K562 (cell line): ENCODE data around the gene IL23A. TPM values are rescaled to one million over a fixed set of nuclear protein-coding genes. Genes with fewer than 3 reads are reported as not detected.

Source experiments
- CREB1 ChIP-seq, 2 experiments: sonication (generic) in 1 of 2; formaldehyde crosslinking in 1 of 2; IDR thresholded peaks; 2 replicates each; pipeline versions ENCODE4 v1.6.1 to v1.8.0; 2012 to 2022; ENCODE audit warnings: inconsistent platforms in 1 of 2, mild to moderate bottlenecking in 1 of 2, missing genetic modification reagents in 1 of 2, moderate library complexity in 1 of 2
- KAT2B ChIP-seq: IDR thresholded peaks from one replicate; pipeline ENCODE4 v1.6.1; 2012; ENCODE audit warnings: low read depth, mild to moderate bottlenecking, control low read depth, inconsistent platforms, low read length, moderate library complexity
- TARDBP ChIP-seq: fragments of 450-650 bp; IDR thresholded peaks from 2 replicates; pipeline ENCODE4 v1.6.1; 2016
- ZNF12 ChIP-seq: sonication (generic); formaldehyde crosslinking; IDR thresholded peaks from 2 replicates; pipeline ENCODE4 v1.4.0; 2020; ENCODE audit warnings: mild to moderate bottlenecking, missing genetic modification reagents
- ZNF830 ChIP-seq: fragments of 250-450 bp; sonication (Bioruptor Pico); IDR thresholded peaks from 2 replicates; pipeline ENCODE4 v1.5.0; 2021; ENCODE audit warnings: mild to moderate bottlenecking
- polyA plus RNA-seq, 8 experiments: library from polyadenylated mRNA; depleted of rRNA in 4 of 8; stranded (reverse) in 5 of 8; unstranded in 3 of 8; fragments of >200 nt; fragmentation: Nextera tagmentation in 2 of 8; fragmentation: Illumina TruSeq in 1 of 8; extraction: Ambion mirVana in 2 of 8; extraction: Trizol in 1 of 8; gene quantifications; 2 replicates each; pipeline versions ENCODE4 v1.2.1 to v1.2.3, GENCODE V29; 2011 to 2014; ENCODE audit warnings: inconsistent platforms in 1 of 8, missing spikeins in 1 of 8
- total RNA-seq, 7 experiments: library from RNA; depleted of rRNA in 6 of 7; stranded (reverse); fragments of >200 nt in 6 of 7; fragmentation: Illumina TruSeq in 2 of 7; extraction: Trizol in 2 of 7; gene quantifications; 2 replicates each; pipeline versions ENCODE4 v1.2.1 to v1.2.3, GENCODE V29; 2011 to 2021; ENCODE audit warnings: low replicate concordance in 1 of 7
- TF ChIP-seq, protein P1 (sequence below): fragments of 200-800 bp; sonication (Bioruptor generic); IDR thresholded peaks from 2 replicates; pipeline ENCODE4 v1.6.1; 2017; ENCODE audit warnings: missing genetic modification characterization, missing compliant biosample characterization
- TF ChIP-seq, protein P2 (sequence below): fragments of 250-450 bp; sonication (Bioruptor Pico); IDR thresholded peaks from 2 replicates; pipeline ENCODE4 v1.5.0; 2020; ENCODE audit warnings: mild to moderate bottlenecking
- TF ChIP-seq, protein P3 (sequence below), 2 experiments: fragments of 450-650 bp in 1 of 2; sonication (generic) in 1 of 2; formaldehyde crosslinking in 1 of 2; IDR thresholded peaks; 2 replicates each; pipeline versions ENCODE4 v1.7.1 to v1.9.0; 2016 to 2022; ENCODE audit warnings: inconsistent platforms in 1 of 2, mild to moderate bottlenecking in 1 of 2, missing genetic modification reagents in 1 of 2
- TF ChIP-seq, protein P4 (sequence below): fragments of 450-650 bp; IDR thresholded peaks from 2 replicates; pipeline ENCODE4 v1.6.1; 2017; ENCODE audit warnings: antibody characterized with exemption, mild to moderate bottlenecking

The IL23A gene
- total and polyA plus RNA-seq, 9 of the 15 experiments (the other 6 are each of a cell fraction or from before 2014, with no cell fraction given): 4.4 to 37.2 (median 9.6) TPM

DNA sequence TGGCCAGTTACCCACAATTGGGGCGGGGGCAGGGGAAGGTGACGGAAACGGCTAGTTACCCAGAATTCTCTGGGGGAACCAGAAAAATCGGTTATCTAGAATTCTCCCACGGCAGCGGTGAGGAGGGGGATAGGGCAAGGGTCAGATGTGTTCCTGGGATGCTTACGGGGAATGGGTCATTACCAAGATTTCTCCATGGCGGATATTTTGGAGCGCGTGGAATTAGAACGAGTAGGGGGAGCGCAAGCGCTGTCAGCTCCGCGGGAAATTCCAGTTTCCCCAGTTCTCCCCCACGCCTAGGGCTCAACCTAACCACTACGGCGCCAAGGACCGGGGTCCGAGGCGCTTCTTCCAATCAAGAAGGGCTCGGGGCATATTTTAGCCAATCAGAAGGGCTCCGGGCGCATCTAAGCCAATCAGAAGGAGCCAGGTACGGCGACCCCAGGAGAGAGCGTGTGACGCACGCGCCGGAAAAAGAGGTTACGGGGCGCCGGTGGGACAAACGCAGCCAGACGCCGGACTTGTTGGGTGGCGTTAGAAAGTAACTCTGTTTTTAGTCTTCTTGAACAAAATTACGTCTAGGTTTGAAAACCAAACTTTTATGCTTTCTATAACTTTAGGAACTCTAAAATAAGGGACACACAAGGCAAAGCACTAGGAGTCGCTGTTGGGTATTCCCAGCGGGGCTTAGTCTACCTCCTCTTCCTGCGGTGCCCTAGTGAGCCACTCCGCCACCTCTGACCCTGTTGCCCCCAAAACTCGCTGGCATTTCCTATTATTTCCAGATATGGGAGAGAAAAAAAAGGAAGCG lies 4.8 kb upstream of the IL23A start, which contains the start of gene PAN2 (continued):
- TF ChIP-seq, protein P1, sequence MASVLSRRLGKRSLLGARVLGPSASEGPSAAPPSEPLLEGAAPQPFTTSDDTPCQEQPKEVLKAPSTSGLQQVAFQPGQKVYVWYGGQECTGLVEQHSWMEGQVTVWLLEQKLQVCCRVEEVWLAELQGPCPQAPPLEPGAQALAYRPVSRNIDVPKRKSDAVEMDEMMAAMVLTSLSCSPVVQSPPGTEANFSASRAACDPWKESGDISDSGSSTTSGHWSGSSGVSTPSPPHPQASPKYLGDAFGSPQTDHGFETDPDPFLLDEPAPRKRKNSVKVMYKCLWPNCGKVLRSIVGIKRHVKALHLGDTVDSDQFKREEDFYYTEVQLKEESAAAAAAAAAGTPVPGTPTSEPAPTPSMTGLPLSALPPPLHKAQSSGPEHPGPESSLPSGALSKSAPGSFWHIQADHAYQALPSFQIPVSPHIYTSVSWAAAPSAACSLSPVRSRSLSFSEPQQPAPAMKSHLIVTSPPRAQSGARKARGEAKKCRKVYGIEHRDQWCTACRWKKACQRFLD (CRISPR knock-in tag): peak; percentile 77
- TF ChIP-seq, protein P2, sequence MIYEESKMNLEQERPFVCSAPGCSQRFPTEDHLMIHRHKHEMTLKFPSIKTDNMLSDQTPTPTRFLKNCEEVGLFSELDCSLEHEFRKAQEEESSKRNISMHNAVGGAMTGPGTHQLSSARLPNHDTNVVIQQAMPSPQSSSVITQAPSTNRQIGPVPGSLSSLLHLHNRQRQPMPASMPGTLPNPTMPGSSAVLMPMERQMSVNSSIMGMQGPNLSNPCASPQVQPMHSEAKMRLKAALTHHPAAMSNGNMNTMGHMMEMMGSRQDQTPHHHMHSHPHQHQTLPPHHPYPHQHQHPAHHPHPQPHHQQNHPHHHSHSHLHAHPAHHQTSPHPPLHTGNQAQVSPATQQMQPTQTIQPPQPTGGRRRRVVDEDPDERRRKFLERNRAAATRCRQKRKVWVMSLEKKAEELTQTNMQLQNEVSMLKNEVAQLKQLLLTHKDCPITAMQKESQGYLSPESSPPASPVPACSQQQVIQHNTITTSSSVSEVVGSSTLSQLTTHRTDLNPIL (CRISPR knock-in tag): 0 out of 2 replicates have a peak, but pooled peaks have one; percentile 54
- TF ChIP-seq, protein P3, sequence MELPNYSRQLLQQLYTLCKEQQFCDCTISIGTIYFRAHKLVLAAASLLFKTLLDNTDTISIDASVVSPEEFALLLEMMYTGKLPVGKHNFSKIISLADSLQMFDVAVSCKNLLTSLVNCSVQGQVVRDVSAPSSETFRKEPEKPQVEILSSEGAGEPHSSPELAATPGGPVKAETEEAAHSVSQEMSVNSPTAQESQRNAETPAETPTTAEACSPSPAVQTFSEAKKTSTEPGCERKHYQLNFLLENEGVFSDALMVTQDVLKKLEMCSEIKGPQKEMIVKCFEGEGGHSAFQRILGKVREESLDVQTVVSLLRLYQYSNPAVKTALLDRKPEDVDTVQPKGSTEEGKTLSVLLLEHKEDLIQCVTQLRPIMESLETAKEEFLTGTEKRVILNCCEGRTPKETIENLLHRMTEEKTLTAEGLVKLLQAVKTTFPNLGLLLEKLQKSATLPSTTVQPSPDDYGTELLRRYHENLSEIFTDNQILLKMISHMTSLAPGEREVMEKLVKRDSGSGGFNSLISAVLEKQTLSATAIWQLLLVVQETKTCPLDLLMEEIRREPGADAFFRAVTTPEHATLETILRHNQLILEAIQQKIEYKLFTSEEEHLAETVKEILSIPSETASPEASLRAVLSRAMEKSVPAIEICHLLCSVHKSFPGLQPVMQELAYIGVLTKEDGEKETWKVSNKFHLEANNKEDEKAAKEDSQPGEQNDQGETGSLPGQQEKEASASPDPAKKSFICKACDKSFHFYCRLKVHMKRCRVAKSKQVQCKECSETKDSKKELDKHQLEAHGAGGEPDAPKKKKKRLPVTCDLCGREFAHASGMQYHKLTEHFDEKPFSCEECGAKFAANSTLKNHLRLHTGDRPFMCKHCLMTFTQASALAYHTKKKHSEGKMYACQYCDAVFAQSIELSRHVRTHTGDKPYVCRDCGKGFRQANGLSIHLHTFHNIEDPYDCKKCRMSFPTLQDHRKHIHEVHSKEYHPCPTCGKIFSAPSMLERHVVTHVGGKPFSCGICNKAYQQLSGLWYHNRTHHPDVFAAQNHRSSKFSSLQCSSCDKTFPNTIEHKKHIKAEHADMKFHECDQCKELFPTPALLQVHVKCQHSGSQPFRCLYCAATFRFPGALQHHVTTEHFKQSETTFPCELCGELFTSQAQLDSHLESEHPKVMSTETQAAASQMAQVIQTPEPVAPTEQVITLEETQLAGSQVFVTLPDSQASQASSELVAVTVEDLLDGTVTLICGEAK (IDR thresholded peaks at IDR 0.05): peak; percentile 50
- TF ChIP-seq, protein P3 (CRISPR knock-in tag; IDR thresholded peaks at IDR 0.05): no peak
- TF ChIP-seq CREB1 (IDR thresholded peaks at IDR 0.05): peak; percentile 86
- TF ChIP-seq CREB1 (CRISPR knock-in tag; IDR thresholded peaks at IDR 0.05): peak; percentile 76
- no peak for TF ChIP-seq ZNF830 (CRISPR knock-in tag)
- no peak for TF ChIP-seq ZNF12
- no peak for TF ChIP-seq KAT2B
- no peak; the same call in 1 of the 2 replicates for TF ChIP-seq TARDBP
- TF ChIP-seq, protein P4, sequence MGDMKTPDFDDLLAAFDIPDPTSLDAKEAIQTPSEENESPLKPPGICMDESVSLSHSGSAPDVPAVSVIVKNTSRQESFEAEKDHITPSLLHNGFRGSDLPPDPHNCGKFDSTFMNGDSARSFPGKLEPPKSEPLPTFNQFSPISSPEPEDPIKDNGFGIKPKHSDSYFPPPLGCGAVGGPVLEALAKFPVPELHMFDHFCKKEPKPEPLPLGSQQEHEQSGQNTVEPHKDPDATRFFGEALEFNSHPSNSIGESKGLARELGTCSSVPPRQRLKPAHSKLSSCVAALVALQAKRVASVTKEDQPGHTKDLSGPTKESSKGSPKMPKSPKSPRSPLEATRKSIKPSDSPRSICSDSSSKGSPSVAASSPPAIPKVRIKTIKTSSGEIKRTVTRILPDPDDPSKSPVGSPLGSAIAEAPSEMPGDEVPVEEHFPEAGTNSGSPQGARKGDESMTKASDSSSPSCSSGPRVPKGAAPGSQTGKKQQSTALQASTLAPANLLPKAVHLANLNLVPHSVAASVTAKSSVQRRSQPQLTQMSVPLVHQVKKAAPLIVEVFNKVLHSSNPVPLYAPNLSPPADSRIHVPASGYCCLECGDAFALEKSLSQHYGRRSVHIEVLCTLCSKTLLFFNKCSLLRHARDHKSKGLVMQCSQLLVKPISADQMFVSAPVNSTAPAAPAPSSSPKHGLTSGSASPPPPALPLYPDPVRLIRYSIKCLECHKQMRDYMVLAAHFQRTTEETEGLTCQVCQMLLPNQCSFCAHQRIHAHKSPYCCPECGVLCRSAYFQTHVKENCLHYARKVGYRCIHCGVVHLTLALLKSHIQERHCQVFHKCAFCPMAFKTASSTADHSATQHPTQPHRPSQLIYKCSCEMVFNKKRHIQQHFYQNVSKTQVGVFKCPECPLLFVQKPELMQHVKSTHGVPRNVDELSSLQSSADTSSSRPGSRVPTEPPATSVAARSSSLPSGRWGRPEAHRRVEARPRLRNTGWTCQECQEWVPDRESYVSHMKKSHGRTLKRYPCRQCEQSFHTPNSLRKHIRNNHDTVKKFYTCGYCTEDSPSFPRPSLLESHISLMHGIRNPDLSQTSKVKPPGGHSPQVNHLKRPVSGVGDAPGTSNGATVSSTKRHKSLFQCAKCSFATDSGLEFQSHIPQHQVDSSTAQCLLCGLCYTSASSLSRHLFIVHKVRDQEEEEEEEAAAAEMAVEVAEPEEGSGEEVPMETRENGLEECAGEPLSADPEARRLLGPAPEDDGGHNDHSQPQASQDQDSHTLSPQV: peak; percentile 90
